ENCODE measurements around the gene CLCN1.

CLCN1 gene

GRCh38 chr7:143315776-143316175 lies at the start of gene CLCN1:
TSS of gene CLCN1 (plus strand) at chr7:143316111. CDS start at chr7:143316213, 102 bp downstream.
- Histone ChIP-seq H3K27ac (ENCODE audit: low read length) (no peak within 1 kb of the TSS), H3K4me3 (ENCODE audit: low read depth in 1 of 2, low read length in 2 of 2) (no peak within 1 kb of the TSS), H3K4me2 (ENCODE audit: insufficient read depth, low read length) (no peak within 1 kb of the TSS), H3K9ac (ENCODE audit: low read depth, low read length) (no peak within 1 kb of the TSS), H3K9me3 (ENCODE audit: insufficient read depth, low read length, severe bottlenecking) (no peaks in the 10 kb centered on the region), H3K79me2 (ENCODE audit: insufficient read depth, low read length) (no peaks in the 10 kb centered on the region), H3K4me1 (ENCODE audit: insufficient read depth, low read length) (no peaks in the 10 kb centered on the region), H3K27me3 (ENCODE audit: insufficient read depth, low read length, poor library complexity) (no peaks in the 10 kb centered on the region), H4K20me1 (ENCODE audit: insufficient read depth, low read length) (no peaks in the 10 kb centered on the region), H3K36me3 (ENCODE audit: insufficient read depth, low read length) (no peaks in the 10 kb centered on the region), H2AFZ (ENCODE audit: low read depth, low read length) (no peak within 1 kb of the TSS)
- TF ChIP-seq, protein P1, sequence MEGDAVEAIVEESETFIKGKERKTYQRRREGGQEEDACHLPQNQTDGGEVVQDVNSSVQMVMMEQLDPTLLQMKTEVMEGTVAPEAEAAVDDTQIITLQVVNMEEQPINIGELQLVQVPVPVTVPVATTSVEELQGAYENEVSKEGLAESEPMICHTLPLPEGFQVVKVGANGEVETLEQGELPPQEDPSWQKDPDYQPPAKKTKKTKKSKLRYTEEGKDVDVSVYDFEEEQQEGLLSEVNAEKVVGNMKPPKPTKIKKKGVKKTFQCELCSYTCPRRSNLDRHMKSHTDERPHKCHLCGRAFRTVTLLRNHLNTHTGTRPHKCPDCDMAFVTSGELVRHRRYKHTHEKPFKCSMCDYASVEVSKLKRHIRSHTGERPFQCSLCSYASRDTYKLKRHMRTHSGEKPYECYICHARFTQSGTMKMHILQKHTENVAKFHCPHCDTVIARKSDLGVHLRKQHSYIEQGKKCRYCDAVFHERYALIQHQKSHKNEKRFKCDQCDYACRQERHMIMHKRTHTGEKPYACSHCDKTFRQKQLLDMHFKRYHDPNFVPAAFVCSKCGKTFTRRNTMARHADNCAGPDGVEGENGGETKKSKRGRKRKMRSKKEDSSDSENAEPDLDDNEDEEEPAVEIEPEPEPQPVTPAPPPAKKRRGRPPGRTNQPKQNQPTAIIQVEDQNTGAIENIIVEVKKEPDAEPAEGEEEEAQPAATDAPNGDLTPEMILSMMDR (IDR thresholded peaks at IDR 0.05; ENCODE audit: borderline replicate concordance, extremely low read depth, low read length, poor library complexity, severe bottlenecking) = no peak
- no peak for TF ChIP-seq EZH2 (IDR thresholded peaks at IDR 0.05; ENCODE audit: borderline replicate concordance, low read depth, low read length, severe bottlenecking)
- DNase-seq (no peak), ATAC-seq (ENCODE audit: insufficient read depth, low read depth) (no peak)

DNA sequence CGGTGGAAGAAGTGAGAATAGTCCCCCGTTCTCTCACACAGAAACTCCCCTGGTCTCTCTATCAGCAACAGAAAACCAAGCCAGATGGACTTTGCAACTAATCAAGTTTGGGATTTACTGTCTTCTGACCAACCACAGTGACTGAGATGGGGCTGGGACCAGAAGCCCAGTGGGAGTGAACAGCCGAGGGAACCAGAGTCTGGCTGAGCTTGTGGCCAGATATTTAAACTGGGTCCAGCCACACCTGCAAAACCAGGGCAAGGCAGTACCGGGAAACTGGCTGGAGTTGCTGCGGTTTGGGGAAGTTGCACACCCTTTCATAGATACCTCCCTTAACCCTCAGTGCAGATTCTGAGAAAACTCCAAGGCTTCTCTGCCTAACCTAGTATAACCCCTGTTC lies 46.7 kb upstream of the CLCN1 start:
- Histone ChIP-seq H3K9ac (ENCODE audit: low read depth, low read length) (no peak overlapping the region), H3K36me3 (ENCODE audit: insufficient read depth, low read length) (peaks cover 41% of the 10 kb centered on the region), H3K27ac (ENCODE audit: low read length) (no peak overlapping the region), H3K4me3 (ENCODE audit: low read depth in 1 of 2, low read length in 2 of 2) (no peak overlapping the region), H3K4me2 (ENCODE audit: insufficient read depth, low read length) (no peak overlapping the region), H3K79me2 (ENCODE audit: insufficient read depth, low read length) (peaks cover 3% of the 10 kb centered on the region; the same call in 1 of the 2 replicates), H2AFZ (ENCODE audit: low read depth, low read length) (no peak overlapping the region), H3K27me3 (ENCODE audit: insufficient read depth, low read length, poor library complexity) (no peaks in the 10 kb centered on the region), H4K20me1 (ENCODE audit: insufficient read depth, low read length) (no peaks in the 10 kb centered on the region), H3K9me3 (ENCODE audit: insufficient read depth, low read length, severe bottlenecking) (no peaks in the 10 kb centered on the region), H3K4me1 (ENCODE audit: insufficient read depth, low read length) (peaks cover 10% of the 10 kb centered on the region)
- no peak for ATAC-seq (ENCODE audit: insufficient read depth, low read depth)
- DNase-seq = no peak
- no peak for TF ChIP-seq EZH2 (IDR thresholded peaks at IDR 0.05; ENCODE audit: borderline replicate concordance, low read depth, low read length, severe bottlenecking)
- TF ChIP-seq, protein P1 (IDR thresholded peaks at IDR 0.05; ENCODE audit: borderline replicate concordance, extremely low read depth, low read length, poor library complexity, severe bottlenecking) = no peak

DNA sequence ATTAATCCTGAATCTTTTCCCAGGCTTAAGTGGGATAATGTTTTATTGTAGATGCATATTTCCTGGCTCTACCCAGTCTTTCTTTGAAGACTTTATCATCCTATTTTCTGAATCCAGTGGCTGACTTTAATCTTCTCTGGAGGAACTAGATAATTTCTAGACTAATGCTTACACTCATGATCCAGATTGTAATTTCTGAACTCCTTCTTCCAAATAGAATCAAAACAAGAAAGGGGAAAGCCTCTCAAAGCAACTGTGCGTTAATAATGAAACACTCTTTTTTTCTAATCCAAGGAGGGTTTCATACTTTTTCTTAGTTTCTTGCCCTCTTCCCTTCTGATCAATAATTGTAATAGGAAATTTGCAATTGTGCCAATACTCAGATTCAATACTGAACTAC lies 44.7 kb upstream of the CLCN1 start:
- Histone ChIP-seq H3K9me3 (ENCODE audit: insufficient read depth, low read length, severe bottlenecking) (no peaks in the 10 kb centered on the region), H4K20me1 (ENCODE audit: insufficient read depth, low read length) (no peaks in the 10 kb centered on the region), H3K4me2 (ENCODE audit: insufficient read depth, low read length) (no peak overlapping the region), H3K79me2 (ENCODE audit: insufficient read depth, low read length) (no peaks in the 10 kb centered on the region), H3K27me3 (ENCODE audit: insufficient read depth, low read length, poor library complexity) (no peaks in the 10 kb centered on the region), H3K4me1 (ENCODE audit: insufficient read depth, low read length) (no peaks in the 10 kb centered on the region), H3K9ac (ENCODE audit: low read depth, low read length) (no peak overlapping the region), H3K36me3 (ENCODE audit: insufficient read depth, low read length) (peaks cover 33% of the 10 kb centered on the region), H2AFZ (ENCODE audit: low read depth, low read length) (no peak overlapping the region), H3K4me3 (ENCODE audit: low read depth in 1 of 2, low read length in 2 of 2) (no peak overlapping the region), H3K27ac (ENCODE audit: low read length) (no peak overlapping the region)
- ATAC-seq (ENCODE audit: insufficient read depth, low read depth) = no peak
- DNase-seq = no peak
- TF ChIP-seq EZH2 (IDR thresholded peaks at IDR 0.05; ENCODE audit: borderline replicate concordance, low read depth, low read length, severe bottlenecking) = no peak
- TF ChIP-seq, protein P1 (IDR thresholded peaks at IDR 0.05; ENCODE audit: borderline replicate concordance, extremely low read depth, low read length, poor library complexity, severe bottlenecking) = no peak

DNA sequence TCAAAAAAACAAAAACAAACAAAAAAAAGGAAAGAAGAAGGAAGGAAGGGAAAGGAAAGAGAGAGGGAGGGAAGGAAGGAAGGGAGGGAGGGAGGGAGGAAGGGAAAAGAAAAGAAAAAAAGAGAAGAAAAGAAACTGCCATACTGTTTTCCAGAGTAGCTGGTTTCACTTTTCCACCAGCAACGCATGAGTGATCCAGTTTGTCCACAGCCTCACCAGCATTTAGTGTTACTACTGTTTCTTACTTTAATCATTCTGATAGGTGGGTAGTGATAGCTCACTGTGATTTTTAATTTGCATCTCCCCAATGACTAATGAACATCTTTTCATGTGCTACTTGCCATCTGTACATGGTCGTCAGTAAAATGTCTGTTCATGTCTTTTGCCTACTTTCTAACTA lies 43.0 kb upstream of the CLCN1 start:
- Histone ChIP-seq H3K4me1 (ENCODE audit: insufficient read depth, low read length) (no peaks in the 10 kb centered on the region), H2AFZ (ENCODE audit: low read depth, low read length) (no peak overlapping the region), H3K27ac (ENCODE audit: low read length) (no peak overlapping the region), H3K4me3 (ENCODE audit: low read depth in 1 of 2, low read length in 2 of 2) (no peak overlapping the region), H3K27me3 (ENCODE audit: insufficient read depth, low read length, poor library complexity) (no peaks in the 10 kb centered on the region), H3K9me3 (ENCODE audit: insufficient read depth, low read length, severe bottlenecking) (no peaks in the 10 kb centered on the region), H3K9ac (ENCODE audit: low read depth, low read length) (no peak overlapping the region), H4K20me1 (ENCODE audit: insufficient read depth, low read length) (no peaks in the 10 kb centered on the region), H3K79me2 (ENCODE audit: insufficient read depth, low read length) (no peaks in the 10 kb centered on the region), H3K4me2 (ENCODE audit: insufficient read depth, low read length) (no peak overlapping the region), H3K36me3 (ENCODE audit: insufficient read depth, low read length) (peaks cover 19% of the 10 kb centered on the region)
- DNase-seq (no peak), ATAC-seq (ENCODE audit: insufficient read depth, low read depth) (no peak)
- TF ChIP-seq, protein P1 (IDR thresholded peaks at IDR 0.05; ENCODE audit: borderline replicate concordance, extremely low read depth, low read length, poor library complexity, severe bottlenecking) = no peak
- no peak for TF ChIP-seq EZH2 (IDR thresholded peaks at IDR 0.05; ENCODE audit: borderline replicate concordance, low read depth, low read length, severe bottlenecking)
